ENCODE data around the gene PSMC3. TPM values are rescaled to one million over a fixed set of nuclear protein-coding genes. Genes with fewer than 3 reads are reported as not detected.

Gene PSMC3
- total and polyA plus RNA-seq, 2 donors (not counting 1 experiment from before 2014, with no cell fraction given), result 36.7 to 62.7 TPM

GRCh38 chr11:47437218-47437745 lies 11.0 kb upstream of the PSMC3 start:
- no peak overlapping the region for H3K9ac ChIP-seq (ENCODE audit: low read length)
- H3K79me2 ChIP-seq (ENCODE audit: control insufficient read depth, insufficient read depth, low read length), result no peaks in the 10 kb centered on the region
- TF ChIP-seq CTCF (IDR thresholded peaks at IDR 0.05), result no peak
- TF ChIP-seq EZH2 (IDR thresholded peaks at IDR 0.05; ENCODE audit: borderline replicate concordance, insufficient read depth, low read depth, low read length, poor library complexity, severe bottlenecking), result no peak
- ATAC-seq (ENCODE audit: low read depth), result no peak
- H3K36me3 ChIP-seq (replicated peaks in 1 of 2; ENCODE audit: control extremely low read depth in 1 of 2, control insufficient read depth in 1 of 2, extremely low read depth in 1 of 2, insufficient read depth in 2 of 2, low read length in 1 of 2), result no peaks in the 10 kb centered on the region
- no peak for DNase-seq
- H3K27ac Mint-ChIP-seq, result no peak overlapping the region
- H2AFZ ChIP-seq (ENCODE audit: insufficient read depth, low read depth, low read length, poor library complexity, severe bottlenecking), result no peak overlapping the region
- CTCF ChIA-PET, result no interaction called here
- H3K9me3 Mint-ChIP-seq (ENCODE audit: insufficient read depth), result no peaks in the 10 kb centered on the region
- intact Hi-C loops (cut with micrococcal nuclease), result no loop called here
- H3K27ac ChIP-seq (ENCODE audit: low read length in 2 of 2), result no peak overlapping the region
- no peaks in the 10 kb centered on the region for H3K4me1 ChIP-seq (ENCODE audit: control insufficient read depth in 2 of 2, insufficient read depth in 2 of 2, low read length in 2 of 2)
- H3K4me1 Mint-ChIP-seq, result no peaks in the 10 kb centered on the region
- no peaks in the 10 kb centered on the region for H3K27me3 Mint-ChIP-seq
- POLR2A ChIA-PET, result no interaction called here
- H3K4me3 ChIP-seq (ENCODE audit: control extremely low read depth in 1 of 5, extremely low read depth in 1 of 5, insufficient read depth in 1 of 5, low read depth in 2 of 5, low read length in 4 of 5), result no peak overlapping the region
- 100% methylated on average over 5 of the region's 11 CpGs for WGBS (ENCODE audit: insufficient coverage)
- H3K9me3 ChIP-seq (ENCODE audit: control extremely low read depth in 1 of 3, control insufficient read depth in 2 of 3, insufficient read depth in 1 of 3, low read length in 2 of 3), result peaks cover 0 to 6% (median 0%) of the 10 kb centered on the region in 3 donors
- H3K4me3 Mint-ChIP-seq, result no peak overlapping the region
- H4K20me1 ChIP-seq (ENCODE audit: control insufficient read depth, insufficient read depth, low read length, poor library complexity, severe bottlenecking), result no peaks in the 10 kb centered on the region
- no peaks in the 10 kb centered on the region for H3K27me3 ChIP-seq (replicated peaks in 1 of 4; ENCODE audit: control extremely low read depth in 1 of 4, control insufficient read depth in 3 of 4, insufficient read depth in 4 of 4, low read length in 3 of 4)
- no peak overlapping the region for H3K4me2 ChIP-seq (replicated peaks; ENCODE audit: low read depth, low read length, poor library complexity, severe bottlenecking)

- no peaks in the 10 kb centered on the region for H3K4me1 Mint-ChIP-seq
- no peaks in the 10 kb centered on the region for H3K36me3 ChIP-seq (replicated peaks in 1 of 2; ENCODE audit: control extremely low read depth in 1 of 2, control insufficient read depth in 1 of 2, extremely low read depth in 1 of 2, insufficient read depth in 2 of 2, low read length in 1 of 2)
- no peak overlapping the region for H3K27ac ChIP-seq (ENCODE audit: low read length in 2 of 2)
- H3K4me2 ChIP-seq (replicated peaks; ENCODE audit: low read depth, low read length, poor library complexity, severe bottlenecking), result no peak overlapping the region
- DNase-seq (no peak), ATAC-seq (ENCODE audit: low read depth) (no peak)
- POLR2A ChIA-PET, result no interaction called here
- 100% methylated on average over 2 of the region's 3 CpGs for WGBS (ENCODE audit: insufficient coverage)
- no peak overlapping the region for H2AFZ ChIP-seq (ENCODE audit: insufficient read depth, low read depth, low read length, poor library complexity, severe bottlenecking)
- H3K27ac Mint-ChIP-seq, result no peak overlapping the region
- no peaks in the 10 kb centered on the region for H3K4me1 ChIP-seq (ENCODE audit: control insufficient read depth in 2 of 2, insufficient read depth in 2 of 2, low read length in 2 of 2)
- no peaks in the 10 kb centered on the region for H3K79me2 ChIP-seq (ENCODE audit: control insufficient read depth, insufficient read depth, low read length)
- H3K9me3 ChIP-seq (ENCODE audit: control extremely low read depth in 1 of 3, control insufficient read depth in 2 of 3, insufficient read depth in 1 of 3, low read length in 2 of 3), result peaks cover 0 to 6% (median 0%) of the 10 kb centered on the region in 3 donors
- no peak overlapping the region for H3K9ac ChIP-seq (ENCODE audit: low read length)
- H3K27me3 Mint-ChIP-seq, result no peaks in the 10 kb centered on the region
- H3K4me3 Mint-ChIP-seq, result no peak overlapping the region
- no peaks in the 10 kb centered on the region for H3K27me3 ChIP-seq (replicated peaks in 1 of 4; ENCODE audit: control extremely low read depth in 1 of 4, control insufficient read depth in 3 of 4, insufficient read depth in 4 of 4, low read length in 3 of 4)
- no peaks in the 10 kb centered on the region for H3K9me3 Mint-ChIP-seq (ENCODE audit: insufficient read depth)
- TF ChIP-seq CTCF (IDR thresholded peaks at IDR 0.05) (no peak), EZH2 (IDR thresholded peaks at IDR 0.05; ENCODE audit: borderline replicate concordance, insufficient read depth, low read depth, low read length, poor library complexity, severe bottlenecking) (no peak)
- CTCF ChIA-PET, result no interaction called here
- H4K20me1 ChIP-seq (ENCODE audit: control insufficient read depth, insufficient read depth, low read length, poor library complexity, severe bottlenecking), result no peaks in the 10 kb centered on the region
- intact Hi-C loops (cut with micrococcal nuclease), result no loop called here
- no peak overlapping the region for H3K4me3 ChIP-seq (ENCODE audit: control extremely low read depth in 1 of 5, extremely low read depth in 1 of 5, insufficient read depth in 1 of 5, low read depth in 2 of 5, low read length in 4 of 5)
Measured at GRCh38 chr11:47436726-47437125, 10.5 kb upstream of the PSMC3 start.
